GM19351 (cell line): ENCODE data around the gene ATP8B4.
A peak's percentile ranks its signal among the peaks of the same experiment; 100 is the strongest.
"Not testable (repeated sequence)": the region's sequence is repeated elsewhere in the genome, so short reads cannot be mapped to it uniquely, and the experiment has no call there.

Experiments used
- ATAC-seq: cut with Tn5 transposase; IDR thresholded peaks from one replicate; pipeline ENCODE4 v1.9.1; 2021; ENCODE audit warnings: mild to moderate bottlenecking, moderate library complexity; ENCODE audit not compliant: unreplicated experiment

ATP8B4 gene

DNA sequence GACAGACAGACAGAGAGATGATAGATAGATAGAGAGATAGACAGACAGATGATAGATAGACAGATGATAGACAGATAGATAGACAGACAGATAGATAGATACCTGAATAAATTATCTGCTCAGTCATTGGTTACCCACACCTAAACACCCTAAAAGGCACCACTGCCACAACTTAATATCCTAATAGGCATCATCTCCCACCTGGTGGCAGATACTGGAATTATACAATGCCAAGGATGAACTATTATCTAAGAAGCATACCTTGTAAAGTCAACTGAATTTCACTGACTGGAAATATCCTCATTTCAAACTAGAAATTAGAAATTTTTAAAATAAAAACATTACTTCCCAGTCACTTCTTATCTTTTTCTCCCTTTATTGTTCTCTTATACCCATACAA lies 19.4 kb upstream of the ATP8B4 start:
- no peak for ATAC-seq

DNA sequence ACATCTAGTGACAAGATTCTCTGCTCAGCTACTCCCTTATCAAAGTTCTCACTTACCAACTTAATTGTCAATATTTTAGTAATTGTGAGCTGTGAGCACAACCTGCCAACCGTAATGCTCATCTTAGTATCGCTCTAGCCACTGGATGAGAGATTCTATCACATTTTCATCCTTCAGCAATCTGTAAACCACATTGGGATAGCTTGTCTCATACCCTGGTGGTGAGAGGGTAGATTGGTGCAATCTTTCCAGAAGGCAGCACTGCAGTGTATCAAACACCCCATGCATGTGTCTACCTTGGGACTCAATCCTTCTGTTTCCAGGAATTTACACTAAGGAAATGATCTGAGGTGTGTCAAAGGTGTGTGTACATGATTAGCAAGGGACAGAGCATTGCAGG lies 18.9 kb upstream of the ATP8B4 start:
- no peak for ATAC-seq

DNA sequence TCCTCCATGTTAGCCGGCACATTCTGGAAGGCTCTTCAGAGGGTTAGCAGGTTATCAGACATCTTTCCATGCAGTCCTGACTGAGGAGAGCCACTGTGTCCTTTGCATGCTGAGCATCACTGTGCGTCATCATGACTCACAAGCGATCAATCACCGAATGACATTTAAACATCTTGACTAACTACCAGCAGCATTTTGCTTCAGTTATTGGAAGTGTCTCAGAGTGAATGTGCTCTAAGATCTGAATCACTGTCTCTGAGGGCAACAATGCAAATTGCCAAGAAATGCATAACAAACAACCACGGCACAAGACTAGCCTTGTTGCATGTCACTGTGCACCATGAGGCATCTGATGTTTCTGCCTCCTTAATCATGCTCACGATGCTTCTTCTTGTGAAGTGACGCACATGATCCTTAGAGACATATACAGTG lies 18.3 kb upstream of the ATP8B4 start:
- ATAC-seq, result no peak

GRCh38 chr15:50135031-50135551 lies 16.1 kb upstream of the ATP8B4 start:
- peak; percentile 57 for ATAC-seq

- peak; percentile 87 for ATAC-seq
Observed at GRCh38 chr15:50134524-50135024, 15.5 kb upstream of the ATP8B4 start.

GRCh38 chr15:50132251-50132984 lies 13.4 kb upstream of the ATP8B4 start:
- not testable (repeated sequence) for ATAC-seq

DNA sequence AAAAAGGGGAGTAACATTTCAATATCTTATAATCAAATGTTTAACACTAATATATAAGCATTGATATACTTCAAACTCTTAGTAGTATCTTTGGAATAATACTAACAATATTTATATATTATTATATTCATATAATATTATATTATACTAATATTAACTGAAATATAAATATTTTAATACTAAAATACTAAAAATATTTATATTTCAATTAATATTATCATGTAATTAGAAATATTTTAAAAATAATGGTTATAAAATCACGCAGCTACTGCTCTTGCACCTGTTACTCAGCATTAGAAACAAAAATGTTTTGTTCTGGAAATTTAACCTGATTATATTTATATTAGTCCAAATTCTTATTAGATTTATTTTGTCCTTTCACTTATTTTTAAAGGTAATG lies 12.6 kb upstream of the ATP8B4 start:
- ATAC-seq, result no peak

DNA sequence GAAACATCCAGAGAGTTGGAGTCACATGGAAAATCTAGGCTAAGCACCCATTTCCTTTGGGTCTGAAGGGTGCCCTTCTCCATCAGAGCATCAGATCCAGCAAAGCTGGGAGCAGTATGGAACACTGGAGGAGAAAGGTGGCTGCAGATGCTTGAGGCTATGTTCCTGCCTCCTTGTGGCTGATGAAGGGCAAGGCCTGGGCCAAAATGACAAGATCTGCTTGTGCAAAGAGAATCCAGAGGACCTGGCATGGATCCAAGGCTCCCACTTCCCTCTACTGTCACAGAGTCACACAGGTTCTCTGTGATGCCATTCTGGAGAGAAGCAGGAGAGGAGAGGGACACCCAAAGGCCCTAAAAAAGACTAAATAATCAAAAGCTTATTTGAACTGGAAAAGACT lies 9.2 kb upstream of the ATP8B4 start:
- no peak for ATAC-seq

- ATAC-seq, result no peak
Observed at GRCh38 chr15:50127255-50127777, 8.3 kb upstream of the ATP8B4 start.

DNA sequence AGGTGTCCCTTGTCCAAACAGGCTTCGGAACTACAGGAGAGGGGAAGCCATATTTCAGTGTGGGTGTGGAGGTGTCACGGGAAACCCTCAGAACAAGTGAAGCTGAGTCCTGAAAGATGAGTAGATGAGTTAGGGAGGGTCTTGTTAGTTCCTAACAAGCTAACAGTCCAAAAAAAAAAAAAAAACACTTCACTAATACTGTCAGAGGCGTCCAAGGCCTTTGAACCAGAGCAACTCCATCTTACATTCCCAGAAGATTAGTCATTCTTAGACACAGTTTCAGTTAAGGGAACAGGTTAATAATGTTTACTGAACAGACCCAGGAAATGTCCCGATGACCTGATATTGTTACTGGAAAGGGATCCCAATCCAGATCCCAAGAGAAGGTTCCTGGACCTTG lies 7.0 kb upstream of the ATP8B4 start:
- ATAC-seq, result no peak

DNA sequence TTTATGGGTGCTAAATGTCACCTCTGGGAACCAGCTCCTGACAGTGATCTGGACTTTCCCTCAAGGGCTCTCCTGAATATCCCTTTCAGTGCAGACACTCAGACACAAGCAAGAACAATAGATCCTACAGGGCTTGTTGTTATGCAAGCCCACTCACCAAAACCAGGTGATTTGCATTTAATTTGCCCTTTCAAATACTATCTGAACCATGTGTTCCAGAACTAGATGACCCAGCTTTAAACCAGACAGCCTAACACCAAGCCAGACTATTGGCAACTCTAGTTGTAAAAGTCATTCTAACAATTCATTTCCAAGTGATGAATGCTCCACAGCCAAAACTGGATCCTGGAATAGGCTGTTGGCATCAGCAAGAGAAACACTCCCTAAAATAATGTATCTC lies 5.6 kb upstream of the ATP8B4 start:
- no peak for ATAC-seq

GRCh38 chr15:50123861-50124557 lies 5.0 kb upstream of the ATP8B4 start:
- ATAC-seq, result no peak

GRCh38 chr15:50120729-50121128 lies 1.7 kb upstream of the ATP8B4 start:
- no peak for ATAC-seq

DNA sequence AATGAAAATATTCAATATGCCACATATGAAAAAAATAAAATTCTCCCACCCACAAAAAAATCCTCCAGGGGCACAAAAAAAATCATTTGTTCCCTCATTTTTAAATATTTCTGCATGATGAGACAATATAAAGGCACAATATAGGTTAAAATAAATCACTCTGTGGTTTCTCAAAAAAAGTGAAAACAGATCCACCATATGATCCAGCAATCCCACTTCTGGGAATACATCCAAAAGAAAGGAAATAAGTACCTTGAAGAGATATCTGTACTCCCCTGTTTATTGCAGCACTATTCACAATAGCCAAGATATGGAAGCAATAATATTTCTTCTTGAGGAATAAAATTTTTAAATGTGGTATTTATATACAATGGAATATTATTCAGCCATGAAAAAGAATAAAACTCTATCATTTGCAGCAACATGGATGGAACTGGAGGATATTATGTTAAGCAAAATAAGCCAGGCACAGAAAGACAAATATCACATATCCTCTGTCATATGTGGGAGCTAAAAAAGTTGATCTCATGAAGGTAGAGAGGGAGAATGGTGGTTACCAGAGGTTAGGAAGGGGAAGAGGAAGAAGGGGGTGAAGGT lies 1.5 kb downstream of the ATP8B4 start:
- ATAC-seq, result no peak

- ATAC-seq, result peak; percentile 64
Observed at GRCh38 chr15:50116477-50116876, 2.6 kb downstream of the ATP8B4 start.

DNA sequence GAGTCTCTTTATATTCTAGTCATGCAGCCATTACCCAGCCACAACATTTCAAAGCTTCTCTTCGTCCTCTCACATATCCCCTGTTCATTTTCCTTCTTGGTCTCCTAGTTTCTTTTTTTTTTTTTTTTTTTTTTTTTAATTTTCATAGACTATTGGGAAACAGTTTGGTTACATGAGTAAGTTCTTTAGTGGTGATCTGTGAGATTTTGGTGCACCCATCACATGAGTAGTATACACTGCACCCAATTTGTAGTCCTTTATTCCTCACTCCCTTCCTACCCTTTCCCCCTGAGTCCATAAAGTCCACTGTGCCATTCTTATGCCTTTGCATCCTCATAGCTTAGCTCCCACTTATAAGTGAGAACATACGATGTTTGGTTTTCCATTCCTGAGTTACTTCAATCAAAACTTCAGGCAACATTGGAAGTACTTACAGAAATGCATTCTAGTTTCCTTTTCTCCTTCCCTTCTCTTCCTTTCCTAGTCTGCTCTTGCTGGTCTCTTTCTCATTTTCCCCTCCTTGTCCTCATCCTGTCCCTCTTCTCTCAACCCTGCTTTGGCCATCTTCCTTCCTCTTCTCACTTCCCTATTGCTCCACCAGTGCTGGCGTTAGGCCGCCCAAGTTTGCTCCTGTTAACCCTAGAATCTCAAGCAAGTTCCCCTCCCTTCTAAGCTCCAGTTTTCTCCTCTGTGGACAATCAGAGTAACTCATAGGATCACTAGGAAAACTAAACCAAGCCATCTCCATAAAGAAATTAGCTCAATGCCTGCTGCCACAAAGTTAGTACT lies 4.8 kb downstream of the ATP8B4 start:
- ATAC-seq, result no peak

DNA sequence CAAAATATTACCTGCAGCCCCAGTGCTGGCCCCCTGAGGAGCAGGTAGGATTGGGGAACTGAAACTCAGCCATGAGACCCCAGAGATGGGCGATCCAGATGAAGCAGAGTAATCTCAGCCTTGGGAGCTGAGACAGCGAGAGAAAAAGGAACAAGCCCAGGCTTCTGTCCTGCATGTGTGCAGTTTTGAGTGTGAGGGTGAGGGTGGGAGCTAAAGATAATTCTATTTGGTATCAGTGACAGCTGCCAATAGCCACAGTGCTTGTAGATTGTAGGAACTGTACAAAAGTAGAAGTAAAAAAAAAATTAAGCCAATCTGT lies 5.9 kb downstream of the ATP8B4 start:
- no peak for ATAC-seq

DNA sequence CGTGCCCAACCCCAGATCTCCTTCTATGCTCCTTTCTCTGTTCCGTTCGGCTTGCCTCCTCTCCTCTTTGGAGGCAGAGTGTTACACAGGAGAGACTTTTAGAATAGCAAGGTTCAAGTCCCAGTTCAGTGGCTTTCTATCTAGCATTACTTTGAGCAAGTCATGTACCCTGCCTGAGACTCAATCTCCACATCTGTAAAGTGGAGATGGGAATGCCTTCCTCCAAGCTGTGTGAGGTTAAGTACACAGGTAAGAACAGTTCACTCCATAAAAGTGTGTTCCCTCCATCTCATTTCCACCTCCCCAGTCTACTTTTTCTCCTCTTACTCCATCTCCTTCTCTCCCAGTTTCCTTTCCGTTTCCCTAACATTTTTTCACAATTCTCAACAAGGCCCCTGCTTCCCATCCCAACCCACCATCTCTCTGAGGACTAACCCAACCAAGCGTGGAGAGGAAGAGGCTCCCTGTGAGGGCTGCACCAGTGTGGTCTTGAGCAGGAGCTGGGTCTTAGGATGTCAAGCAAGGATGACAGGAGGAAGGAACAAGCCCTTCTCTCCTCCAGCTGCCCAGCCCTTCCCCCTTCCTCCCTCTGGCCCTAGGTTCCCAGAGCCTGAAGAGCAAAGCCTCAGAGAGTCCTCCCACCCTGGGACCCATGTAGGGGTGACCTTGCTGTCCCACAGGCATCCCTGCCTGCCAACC lies 6.4 kb downstream of the ATP8B4 start:
- no peak for ATAC-seq

- ATAC-seq, result no peak
Observed at GRCh38 chr15:50110285-50110684, 8.7 kb downstream of the ATP8B4 start.
